ENCODE data around the gene DEGS2. TPM values are rescaled to one million over a fixed set of nuclear protein-coding genes. Genes with fewer than 3 reads are reported as not detected.
A peak's percentile ranks its signal among the peaks of the same experiment; 100 is the strongest.

Gene DEGS2
- total and polyA plus RNA-seq, 2 of the 13 experiments (the other 11 are each of a cell fraction or from before 2014, with no cell fraction given), result 0.09 TPM

- TF ChIP-seq RFXAP (CRISPR knock-in tag; IDR thresholded peaks at IDR 0.05; ENCODE audit: borderline replicate concordance) (0 out of 2 replicates have a peak, but pooled peaks have one; percentile 38), AKNA (CRISPR knock-in tag; IDR thresholded peaks at IDR 0.05; ENCODE audit: borderline replicate concordance) (no peak), RORA (CRISPR knock-in tag; IDR thresholded peaks at IDR 0.05) (0 out of 2 replicates have a peak, but pooled peaks have one; percentile 34), HOMEZ (CRISPR knock-in tag; IDR thresholded peaks at IDR 0.05; ENCODE audit: low read depth) (0 out of 2 replicates have a peak, but pooled peaks have one; percentile 50), TGIF2 (CRISPR knock-in tag; IDR thresholded peaks at IDR 0.05) (0 out of 2 replicates have a peak, but pooled peaks have one; percentile 64), FOXA3 (CRISPR knock-in tag; IDR thresholded peaks at IDR 0.05) (peak; percentile 97), HHEX (CRISPR knock-in tag; IDR thresholded peaks at IDR 0.05) (no peak), CEBPZ (IDR thresholded peaks at IDR 0.05; ENCODE audit: low read length) (no peak), ZBTB46 (CRISPR knock-in tag; IDR thresholded peaks at IDR 0.05; ENCODE audit: borderline replicate concordance) (no peak), DNMT3B (CRISPR knock-in tag; conservative IDR thresholded peaks at IDR 0.05) (peak; percentile 69; the same call in 1 of the 2 replicates), ZNF282 (IDR thresholded peaks at IDR 0.05; ENCODE audit: partially characterized antibody) (no peak), TP53 (CRISPR knock-in tag; conservative IDR thresholded peaks at IDR 0.05) (no peak), ZMYM3 (CRISPR knock-in tag; IDR thresholded peaks at IDR 0.05) (peak; percentile 66; the same call in 1 of the 2 replicates), ELF1 (CRISPR knock-in tag; IDR thresholded peaks at IDR 0.05) (no peak; the same call in 1 of the 2 replicates), ZNF773 (CRISPR knock-in tag; IDR thresholded peaks at IDR 0.05; ENCODE audit: borderline replicate concordance) (no peak), KLF12 (CRISPR knock-in tag; IDR thresholded peaks at IDR 0.05; ENCODE audit: borderline replicate concordance) (no peak)
Observed at GRCh38 chr14:100203962-100204834, 44.8 kb upstream of the DEGS2 start (continued).

Data from HepG2 (cell line).